NCI-H748 (cell line): ENCODE results near the gene TRIM63.
A peak's percentile ranks its signal among the peaks of the same experiment; 100 is the strongest.

Source experiments
- DNase-seq: peaks from one replicate; lab custom pipeline; 2025; ENCODE audit not compliant: unreplicated experiment; lab: John Stamatoyannopoulos, UW

Gene TRIM63

DNA sequence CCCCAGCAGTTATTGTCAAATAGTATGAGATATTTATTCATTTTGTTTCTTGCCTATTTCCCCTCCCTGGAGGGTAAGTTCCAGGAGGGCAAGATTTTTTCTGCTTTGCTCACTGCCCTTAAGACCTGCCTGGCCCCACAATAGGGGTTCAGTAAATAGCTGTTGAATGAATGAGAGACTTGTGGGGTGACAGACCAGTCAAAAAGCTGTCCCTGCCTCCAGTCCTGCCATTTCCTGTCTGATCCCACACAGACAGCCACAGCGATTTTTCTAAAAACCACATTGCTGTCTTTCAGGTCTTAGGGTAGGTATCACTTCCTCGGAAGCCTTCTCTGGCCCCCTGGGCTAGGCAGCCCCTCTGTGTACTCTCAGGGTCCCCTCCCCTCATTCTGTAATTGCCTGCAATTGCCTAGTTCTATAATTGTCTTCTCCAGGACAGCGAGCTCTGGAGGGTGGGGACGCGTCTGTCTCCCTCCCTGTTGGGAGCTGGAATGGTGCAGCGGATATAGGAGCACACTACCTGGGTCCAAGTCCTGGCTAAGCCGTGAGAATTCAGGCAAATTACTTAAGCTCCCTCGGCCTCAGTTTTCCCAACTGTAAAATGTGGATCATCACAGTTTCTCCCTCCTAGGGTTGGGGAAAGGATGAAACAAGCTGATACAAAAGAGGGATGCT, 47.7 kb downstream of the TRIM63 start:
- no peak for DNase-seq

DNA sequence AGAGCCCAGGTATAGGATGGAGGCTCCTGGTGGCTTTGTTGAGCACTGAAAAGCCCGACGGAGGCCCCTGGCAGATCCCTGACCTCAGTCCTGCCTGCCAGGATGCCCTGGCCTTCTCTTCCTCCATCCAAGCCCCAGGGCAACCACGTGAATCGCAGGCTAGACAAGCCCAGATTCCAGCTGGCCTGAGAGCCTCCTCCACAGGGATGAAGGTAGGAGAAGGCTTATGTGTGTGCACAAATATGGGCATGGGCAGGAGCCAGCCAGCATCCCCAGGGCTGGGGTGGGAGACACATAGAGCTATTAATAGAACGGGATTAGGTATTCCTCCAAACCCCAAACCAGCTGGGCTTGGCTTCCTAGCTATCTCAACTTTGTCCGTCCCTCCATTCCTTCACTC, 49.8 kb downstream of the TRIM63 start:
- DNase-seq: no peak

DNA sequence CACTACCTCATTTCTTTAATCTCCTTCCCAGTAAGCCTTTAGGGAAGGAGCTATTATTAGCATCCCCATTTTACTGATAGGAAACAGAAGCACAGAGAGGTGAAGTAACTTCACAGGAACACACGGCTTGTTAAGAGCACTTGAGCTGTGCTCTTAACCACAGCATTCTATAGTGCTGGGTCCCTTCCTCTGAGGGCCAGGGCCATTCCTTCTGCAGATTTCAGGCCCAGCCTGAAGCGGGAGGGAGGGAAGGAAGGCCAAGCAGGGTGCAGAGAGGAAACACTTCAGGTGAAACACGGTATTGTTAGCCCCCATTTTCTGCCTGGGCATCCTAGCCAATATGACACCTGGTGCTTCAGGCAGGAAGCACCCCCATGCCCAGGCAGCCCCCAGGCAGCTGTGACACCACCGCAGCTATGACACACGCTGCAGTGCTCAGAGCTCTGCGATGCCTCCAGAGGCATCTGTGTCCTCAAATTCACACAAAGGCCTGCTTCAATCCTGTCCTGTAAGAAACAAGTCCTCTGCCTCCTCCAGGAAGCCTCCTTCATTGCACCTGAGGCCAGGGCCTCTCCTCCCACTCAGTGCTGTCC, 50.4 kb downstream of the TRIM63 start:
- no peak for DNase-seq

DNA sequence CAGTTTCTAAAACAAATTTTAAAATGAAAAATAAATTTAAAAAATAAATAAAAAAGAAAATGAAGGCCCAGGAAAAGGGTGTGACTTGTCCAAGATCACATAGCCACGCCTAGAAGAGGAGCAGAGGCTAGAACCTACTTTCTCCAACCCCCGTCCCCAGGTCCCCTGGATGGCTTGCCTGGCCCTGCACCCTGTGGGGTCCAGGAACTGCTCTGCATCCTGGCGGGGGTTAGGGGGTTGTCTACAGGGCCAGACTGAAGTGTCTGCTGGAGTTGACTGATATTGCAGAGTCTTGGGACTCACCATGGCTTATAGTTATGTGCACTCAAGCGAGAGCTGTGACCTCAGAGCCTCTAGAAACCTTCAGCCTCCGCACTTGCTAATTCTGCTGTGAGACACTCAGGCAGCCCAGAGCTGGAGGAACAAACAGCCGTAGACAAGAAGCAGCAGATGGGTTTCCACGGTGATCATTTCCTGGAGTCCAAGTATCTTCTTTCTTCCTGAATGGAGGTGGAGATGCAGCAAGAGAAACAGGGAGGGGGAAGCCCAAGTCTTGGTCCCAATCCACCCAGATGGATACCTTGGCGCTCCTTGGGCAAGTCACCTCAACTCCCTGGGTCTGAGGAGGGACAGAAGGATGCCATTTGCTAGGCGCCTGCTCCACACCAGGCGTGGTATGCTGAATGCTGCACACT, 51.0 kb downstream of the TRIM63 start:
- no peak for DNase-seq

DNA sequence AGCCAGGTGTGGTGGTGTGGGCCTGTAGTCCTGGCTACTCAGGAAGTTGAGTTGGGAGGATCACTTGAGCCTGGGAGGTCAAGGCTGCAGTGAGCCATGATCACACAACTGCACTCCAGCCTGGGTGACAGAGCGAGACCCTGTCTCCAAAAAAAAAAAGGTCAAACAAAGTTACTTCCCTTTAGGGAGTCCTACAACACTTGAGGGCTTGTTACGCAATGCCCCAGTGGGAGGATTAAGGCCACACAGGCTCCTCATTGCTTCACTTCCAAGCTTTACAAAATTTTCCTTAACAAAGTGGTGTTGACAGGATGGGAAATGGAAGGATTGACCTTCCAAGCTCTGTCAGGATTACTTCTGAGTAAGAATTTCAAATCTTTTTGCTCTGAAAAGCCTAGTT, 52.1 kb downstream of the TRIM63 start:
- DNase-seq: no peak

DNA sequence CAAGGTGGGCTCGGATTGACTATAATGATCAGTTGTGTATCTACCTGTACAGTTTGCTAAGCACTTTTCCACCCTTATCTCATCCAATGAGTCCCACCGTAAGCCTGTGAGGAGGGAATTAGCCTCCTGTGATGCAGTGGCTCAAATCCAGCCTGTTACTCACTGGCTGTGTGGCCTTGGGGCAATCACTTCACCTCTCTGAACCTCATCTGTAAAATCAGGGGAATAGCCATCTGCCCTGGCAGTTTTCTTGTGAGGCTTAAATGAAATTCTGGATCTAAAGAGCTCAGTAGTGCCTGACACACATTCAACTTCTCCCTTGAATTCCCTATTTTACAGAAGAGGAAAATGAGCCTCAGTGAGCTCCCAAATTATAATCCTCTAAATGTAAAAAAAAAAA, 53.3 kb downstream of the TRIM63 start:
- no peak for DNase-seq

DNA sequence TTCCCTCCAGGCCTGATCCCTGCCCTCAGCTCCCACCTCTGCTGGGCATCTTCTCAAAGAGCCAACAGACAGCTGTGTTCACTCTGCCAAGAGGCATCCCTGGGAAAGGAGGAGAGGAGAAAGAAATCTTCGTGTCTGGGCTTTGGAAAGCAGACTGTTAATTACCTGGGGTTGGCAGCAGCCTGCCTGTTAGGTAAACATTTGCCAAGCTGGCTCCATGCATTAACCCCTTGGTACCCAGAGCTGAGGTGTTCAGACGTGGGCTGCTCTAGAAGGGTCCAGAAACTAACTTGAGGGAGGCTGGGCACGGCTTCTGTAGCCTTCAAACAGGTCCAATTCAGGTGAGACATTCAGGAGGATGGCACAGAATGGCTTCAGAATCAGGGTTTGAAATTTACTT, 54.6 kb downstream of the TRIM63 start:
- no peak for DNase-seq

DNA sequence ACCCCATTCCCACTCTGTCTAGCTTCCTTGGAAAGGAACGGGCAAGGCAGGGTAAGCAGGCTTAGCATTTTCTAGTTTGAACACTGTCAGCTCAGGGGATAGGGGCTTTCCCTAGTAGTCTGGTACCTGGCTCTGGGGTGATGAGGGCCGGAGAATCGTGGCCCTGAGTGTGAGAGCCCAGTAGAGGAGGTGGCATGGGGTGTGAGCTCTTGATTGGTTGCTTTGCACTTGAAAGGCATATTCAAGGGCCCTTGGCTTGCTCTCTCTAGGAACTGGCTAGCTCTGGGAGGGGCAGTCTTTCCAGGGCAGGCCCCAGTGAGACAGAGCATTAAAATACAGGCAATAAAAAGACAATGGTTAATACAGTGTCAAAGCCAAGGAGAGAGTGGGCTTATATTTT, 56.6 kb downstream of the TRIM63 start:
- DNase-seq: no peak

DNA sequence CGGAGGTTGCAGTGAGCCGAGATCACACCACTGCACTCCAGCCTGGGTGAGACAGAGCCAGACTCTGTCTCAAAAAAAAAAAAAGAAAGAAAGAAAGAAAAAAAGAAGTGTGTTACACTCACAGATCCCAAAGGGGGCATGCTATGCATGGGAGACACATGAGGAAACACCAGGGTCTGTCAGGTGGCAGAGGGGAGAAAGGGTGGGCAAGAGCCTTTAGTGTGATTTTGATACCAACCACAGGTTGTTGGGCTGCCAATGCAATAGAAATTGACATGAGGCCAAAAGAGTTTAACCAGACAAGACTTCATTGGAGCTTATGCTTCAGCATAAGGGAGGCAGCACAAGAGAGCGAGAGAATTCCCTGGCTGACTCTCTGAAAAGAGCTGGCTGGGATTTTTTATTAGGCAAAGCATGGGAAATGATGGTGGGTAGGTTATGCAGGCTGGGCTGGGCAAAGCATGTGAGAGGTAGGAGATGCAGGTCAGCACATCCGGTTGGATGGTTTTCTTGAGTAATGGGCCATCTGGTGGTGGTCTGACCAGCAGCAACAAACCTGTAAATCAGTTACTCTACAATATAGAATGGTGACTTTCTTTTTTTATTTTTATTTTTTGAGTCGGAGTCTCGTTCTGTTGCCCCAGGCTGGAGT, 57.5 kb downstream of the TRIM63 start:
- DNase-seq: peak; percentile 38

DNA sequence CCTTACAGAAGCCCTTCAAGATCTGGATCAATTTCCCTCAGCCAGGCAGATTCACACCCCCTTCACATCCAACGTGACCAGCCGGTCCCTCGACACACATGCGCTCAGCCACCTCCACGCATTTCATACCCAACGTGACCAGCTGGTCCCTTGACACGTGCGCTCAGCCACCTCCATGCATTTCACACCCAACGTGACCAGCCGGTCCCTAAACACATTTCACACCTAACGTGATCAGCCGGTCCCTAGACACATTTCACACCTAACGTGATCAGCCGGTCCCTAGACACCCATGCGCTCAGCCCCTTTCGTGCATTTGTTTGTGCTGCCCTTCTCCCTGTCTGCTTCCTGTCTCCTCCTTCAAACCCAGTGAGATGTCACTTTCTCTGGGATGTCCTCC, 60.7 kb downstream of the TRIM63 start:
- DNase-seq: no peak

DNA sequence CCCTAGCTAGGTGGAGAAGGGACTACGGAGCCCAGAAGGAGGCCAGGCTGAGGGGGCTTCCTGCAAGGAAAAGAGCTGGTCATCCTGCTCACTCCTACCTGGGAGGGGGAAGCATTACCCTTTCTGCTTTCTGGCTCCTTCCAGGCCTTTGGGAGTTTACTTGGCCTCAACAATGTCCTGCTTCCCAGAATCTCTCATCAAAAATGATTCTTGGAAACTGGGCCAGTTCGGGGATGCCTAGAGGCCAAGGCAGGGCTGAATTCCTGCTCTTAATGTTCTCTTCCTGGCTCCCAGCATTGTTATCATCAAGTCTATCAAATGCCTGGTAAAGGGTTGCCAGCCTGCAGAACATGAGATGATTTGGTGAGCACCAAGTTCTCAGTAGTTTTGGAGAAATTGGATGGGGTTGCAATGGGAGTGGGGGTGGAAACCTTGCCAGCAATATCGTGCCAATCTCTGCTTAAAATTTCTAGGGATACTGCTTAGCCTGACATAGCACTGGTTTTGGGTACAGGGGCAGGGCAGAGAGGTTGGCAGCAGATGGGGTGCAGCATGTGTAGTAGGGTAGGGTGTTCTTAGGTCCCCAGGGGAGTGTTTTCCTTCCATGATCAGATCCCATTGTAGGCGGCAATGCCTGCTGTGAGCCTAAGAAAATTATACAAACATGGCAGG, 61.9 kb downstream of the TRIM63 start:
- no peak for DNase-seq

DNA sequence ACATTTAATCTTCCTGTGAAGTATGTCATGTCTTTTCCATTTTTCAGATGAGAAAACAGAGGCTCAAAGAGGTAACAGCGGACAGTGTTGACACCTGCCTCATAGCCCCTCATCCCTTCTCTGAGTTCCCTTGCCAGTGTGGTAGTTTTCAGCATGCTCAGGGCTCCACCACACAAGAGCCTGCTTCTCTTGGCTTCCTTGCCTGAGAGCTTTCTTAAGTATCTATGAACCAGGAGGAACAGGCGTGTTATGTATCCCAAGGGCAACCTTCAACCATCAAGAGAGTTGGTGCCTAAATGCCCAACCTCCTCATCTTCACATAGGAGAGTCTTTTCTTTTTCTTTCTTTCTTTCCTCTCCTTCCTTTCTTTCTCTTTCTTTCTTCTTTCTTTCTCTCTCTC, 63.7 kb downstream of the TRIM63 start:
- DNase-seq: no peak

DNA sequence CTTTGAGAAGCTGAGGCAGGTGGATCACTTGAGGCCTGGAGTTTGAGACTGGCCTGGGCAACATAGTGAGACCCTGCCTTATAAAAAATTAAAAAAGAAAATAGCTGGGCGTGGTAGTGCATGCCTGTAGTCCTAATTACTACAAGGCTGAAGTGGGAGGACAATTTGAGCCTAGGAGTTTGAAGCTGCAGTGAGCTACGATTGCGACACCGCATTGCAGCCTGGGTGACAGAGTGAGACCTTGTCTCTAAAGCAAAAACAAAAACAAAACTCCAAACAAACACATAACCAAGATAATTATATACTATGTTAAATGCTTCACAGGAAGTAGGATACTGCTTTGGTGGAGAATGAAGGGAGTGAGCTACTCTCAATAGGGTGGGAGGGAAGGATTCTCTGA, 64.2 kb downstream of the TRIM63 start:
- no peak for DNase-seq
